Measurements from ENCODE around the gene NPAS3.

- TF ChIP-seq FOXP2 (optimal IDR thresholded peaks at IDR 0.05; ENCODE audit: control extremely low read depth, extremely low read length, insufficient read depth) (no peak), POLR2AphosphoS5 (IDR thresholded peaks at IDR 0.05; ENCODE audit: borderline replicate concordance, low read depth, low read length) (no peak)
These were observed 704.1 kb downstream of the NPAS3 start for GRCh38 chr14:33642691-33643244.
